ENCODE results near the gene MCF2L. TPM values are rescaled to one million over a fixed set of nuclear protein-coding genes. Genes with fewer than 3 reads are reported as not detected.
A peak's percentile ranks its signal among the peaks of the same experiment; 100 is the strongest.

Gene MCF2L
- total RNA-seq, 1 experiment from 2014 or later = 3.0 TPM

DNA sequence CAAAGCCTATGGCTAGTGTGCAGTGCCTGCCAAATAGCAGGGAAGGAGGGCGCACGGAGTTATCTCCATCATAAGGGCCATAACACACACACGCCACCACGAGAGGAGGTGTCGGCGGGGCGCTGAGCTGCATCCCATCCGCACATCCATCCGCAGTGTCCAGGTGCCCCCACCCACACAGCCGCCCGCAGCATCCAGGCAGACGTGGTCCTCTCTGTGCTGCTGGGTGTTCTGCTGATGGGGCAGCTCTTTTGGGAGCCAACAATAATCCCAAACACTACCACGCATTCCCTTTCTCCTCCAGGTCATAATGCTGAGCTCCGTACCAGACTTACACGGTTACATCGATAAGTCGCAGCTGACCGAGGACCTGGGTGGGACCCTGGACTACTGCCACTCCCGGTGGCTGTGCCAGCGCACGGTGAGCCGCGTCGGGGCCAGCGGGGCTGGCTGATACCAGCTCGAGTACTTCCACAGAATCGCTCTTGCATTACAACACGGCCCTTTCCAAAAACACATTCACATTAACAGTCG lies 95.1 kb downstream of the MCF2L start:
- no peak for DNase-seq (ENCODE audit: low read depth)
- in situ Hi-C loops (cut with HindIII; ENCODE audit: low pct_unique_long_range_greater_than_20kb, low sequenced_read_pairs) = no loop called here

DNA sequence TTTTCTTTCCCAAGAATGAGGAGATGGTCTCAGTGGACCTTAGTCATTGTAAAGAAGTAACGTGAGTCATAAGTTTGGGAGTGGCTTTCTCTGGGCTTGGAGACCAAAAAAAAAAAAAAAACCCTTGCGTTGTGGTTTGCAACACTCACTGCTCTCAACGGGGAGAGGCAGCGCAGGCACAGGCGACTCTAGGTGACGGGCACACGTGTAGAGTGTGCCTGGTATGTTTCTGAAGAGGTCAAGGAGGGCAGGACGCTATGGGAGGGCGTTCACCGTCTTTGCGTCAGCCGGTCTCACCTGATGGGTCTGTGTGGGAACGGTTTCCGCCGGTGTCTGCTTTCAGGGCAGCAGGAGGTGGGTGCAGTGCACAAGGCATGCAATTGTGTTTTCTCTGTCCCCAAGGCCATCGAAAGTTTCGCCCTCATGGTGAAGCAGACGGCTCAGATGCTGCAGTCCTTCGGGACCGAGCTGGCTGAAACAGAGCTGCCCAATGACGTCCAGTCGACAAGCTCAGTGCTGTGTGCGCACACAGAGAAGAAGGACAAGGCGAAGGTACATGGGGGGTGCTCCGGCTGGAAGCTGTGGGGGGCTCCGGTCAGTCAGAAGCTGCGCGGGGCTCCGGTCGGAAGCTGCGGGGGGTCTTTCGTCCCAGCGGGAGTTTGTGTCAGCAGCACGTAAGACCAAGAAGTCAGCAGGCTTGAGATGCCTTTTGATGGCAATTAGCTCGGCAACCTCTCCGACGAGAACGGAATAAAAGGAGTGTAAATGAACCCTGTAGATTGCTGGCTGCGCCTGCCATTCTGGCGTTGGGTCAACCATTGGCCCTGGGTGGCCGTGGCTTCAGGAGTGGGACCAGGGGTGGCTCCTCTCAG lies 95.8 kb downstream of the MCF2L start:
- DNase-seq (ENCODE audit: low read depth) = peak; percentile 81

DNA sequence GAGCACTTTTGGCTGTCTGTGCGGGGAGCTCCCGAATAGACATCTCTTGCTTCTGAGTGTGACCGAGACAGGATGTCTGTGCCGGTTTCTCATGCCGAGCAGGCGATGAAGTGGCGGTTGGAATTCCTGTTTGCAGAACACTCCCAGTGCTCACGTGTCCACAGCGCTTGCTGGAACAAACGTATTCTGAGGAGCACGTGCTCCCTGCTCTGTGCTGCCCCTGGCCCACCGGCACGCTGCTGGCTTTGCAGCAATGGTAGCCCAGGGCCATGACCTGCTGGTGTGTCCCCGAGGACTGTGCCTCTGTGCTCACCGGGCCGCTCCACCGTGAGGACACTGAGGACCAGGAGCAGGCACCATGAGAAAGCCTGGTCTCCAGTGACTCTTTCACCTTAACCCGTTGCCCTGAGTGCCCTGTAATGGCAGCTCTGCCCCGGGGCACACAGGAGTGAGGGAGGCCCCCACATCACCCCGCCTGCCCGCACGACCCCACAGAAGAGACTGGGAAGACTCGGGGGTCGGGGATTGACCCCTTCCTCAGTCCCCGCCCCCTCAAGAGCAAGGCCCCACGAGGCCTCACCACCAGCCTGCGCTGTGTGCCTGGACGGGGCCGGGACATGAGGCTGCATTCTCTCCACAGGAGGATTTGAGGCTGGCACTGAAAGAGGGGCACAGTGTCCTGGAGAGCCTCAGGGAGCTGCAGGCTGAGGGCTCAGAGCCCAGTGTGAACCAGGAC lies 96.6 kb downstream of the MCF2L start:
- in situ Hi-C loops (cut with HindIII; ENCODE audit: low pct_unique_long_range_greater_than_20kb, low sequenced_read_pairs) = no loop called here
- no peak for DNase-seq (ENCODE audit: low read depth)

More for the DNA sequence above, 95.8 kb downstream of the MCF2L start:
- in situ Hi-C loops (cut with HindIII; ENCODE audit: low pct_unique_long_range_greater_than_20kb, low sequenced_read_pairs) = no loop called here

DNA sequence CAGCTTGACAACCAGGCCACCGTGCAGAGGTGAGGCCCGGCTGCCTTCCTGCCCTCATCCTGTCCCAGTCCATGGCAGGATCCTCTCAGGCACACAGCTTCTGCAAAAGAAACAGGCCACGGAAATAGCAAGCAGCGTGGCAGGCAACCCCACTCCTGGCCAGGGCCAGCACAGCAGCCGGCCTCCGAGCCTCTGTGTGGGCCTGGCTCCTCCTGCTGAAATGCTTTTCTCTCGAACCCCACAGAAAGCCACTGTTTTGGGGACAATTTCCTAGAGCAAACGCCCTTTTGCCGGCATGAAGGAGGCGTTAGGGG lies 97.1 kb downstream of the MCF2L start:
- in situ Hi-C loops (cut with HindIII; ENCODE audit: low pct_unique_long_range_greater_than_20kb, low sequenced_read_pairs) = no loop called here
- DNase-seq (ENCODE audit: low read depth) = no peak

DNA sequence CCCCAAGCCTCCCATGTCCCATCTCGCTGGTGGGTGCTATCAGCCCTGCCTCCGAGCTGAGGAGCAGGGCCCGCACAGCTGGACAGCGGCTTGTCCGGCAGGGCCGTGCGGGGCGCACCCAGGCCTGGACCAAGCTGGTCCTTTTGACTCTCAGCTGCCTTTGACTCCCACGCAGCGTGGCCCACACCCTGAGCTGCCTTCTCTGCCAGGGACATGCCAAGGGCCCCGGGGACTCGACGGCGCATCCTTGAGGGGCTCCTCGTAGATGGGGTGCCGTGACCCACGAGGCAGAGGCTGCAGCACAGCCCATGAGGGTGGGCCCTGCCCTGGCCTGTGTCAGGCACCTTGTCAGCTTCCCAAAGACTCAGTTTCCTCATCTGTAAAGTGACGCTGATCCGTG lies 97.7 kb downstream of the MCF2L start:
- in situ Hi-C loops (cut with HindIII; ENCODE audit: low pct_unique_long_range_greater_than_20kb, low sequenced_read_pairs) = no loop called here

DNA sequence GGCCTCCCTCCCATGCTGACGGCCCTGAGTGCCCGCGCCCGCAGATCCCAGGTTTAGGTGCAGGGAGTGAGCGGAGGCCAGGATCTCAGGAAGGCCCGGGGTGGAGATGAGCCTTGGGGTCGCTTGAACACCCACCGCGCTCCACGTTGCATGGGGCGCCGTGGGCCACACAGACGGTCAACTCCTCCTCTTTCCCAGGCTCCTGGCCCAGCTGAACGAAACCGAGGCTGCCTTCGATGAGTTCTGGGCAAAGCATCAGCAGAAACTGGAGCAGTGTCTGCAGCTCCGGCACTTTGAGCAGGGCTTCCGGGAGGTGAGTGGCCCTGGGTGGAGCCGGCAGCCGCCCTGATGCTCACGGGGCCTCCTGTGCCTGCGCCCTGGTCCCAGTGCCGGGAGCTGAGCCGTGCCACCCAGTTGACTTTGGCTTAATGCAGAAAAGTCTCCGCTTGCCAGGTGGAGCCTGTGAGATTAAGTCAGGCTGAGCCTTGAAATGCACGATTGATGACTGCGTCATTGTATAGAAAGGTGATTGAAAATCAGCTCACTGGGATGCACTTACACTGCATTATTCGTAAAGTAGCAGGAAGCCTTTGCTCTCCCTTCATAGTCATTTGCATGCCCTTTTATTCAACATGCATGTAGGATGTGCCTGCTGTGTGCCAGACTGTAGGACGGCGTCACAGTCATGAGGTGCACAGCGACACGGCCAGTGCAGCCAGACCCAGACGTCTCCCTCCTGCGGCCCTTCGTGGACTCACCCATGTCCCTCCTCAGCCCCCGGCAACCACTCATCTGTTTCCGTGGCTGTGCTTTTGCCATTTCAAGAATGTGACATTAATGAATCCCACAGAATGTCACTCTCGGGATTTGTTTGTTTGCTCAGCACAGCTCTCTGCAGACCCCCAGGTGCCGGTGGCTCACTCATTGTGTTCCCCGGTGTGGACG lies 101.1 kb downstream of the MCF2L start:
- in situ Hi-C loops (cut with HindIII; ENCODE audit: low pct_unique_long_range_greater_than_20kb, low sequenced_read_pairs) = no loop called here
- no peak for DNase-seq (ENCODE audit: low read depth)

More for the DNA sequence above, 97.7 kb downstream of the MCF2L start:
- no peak for DNase-seq (ENCODE audit: low read depth)

DNA sequence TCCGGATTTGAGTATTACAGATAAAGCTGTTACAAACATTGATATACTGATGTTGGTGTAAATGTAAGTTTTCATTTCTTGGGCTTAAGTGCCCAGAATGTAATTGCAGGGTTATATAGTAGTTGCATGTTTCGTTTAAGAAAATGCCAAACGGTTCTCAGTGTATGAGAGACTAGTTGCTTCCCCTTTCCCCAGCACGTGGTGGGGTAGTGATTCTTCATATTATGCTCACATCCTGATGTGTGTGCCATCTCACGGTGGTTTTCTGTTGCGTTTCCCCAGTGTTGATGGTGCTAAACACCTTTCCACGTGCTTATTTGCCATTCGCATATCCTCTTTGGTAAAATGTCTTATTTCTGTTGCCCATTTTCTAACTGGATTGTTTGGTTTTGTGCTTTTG lies 101.8 kb downstream of the MCF2L start:
- DNase-seq (ENCODE audit: low read depth) = no peak
- in situ Hi-C loops (cut with HindIII; ENCODE audit: low pct_unique_long_range_greater_than_20kb, low sequenced_read_pairs) = no loop called here

DNA sequence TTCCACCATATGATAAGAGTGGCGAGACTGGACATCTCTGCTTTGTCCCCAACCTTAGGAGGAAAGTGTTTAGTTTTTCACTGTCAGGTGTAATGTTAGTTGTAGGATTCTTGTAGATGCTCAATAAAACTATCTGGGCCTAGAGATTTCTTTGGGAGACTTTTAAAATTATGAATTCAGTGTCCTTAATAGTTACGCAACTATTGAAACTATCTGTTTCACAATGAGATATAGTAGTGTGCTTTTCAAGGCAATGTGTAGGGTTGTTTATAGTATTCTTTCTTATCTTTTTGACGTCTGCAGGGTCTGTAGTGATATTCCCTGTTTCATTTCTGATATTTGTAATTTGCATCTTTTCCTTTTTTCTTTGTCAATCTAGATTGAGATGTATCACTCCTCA lies 103.4 kb downstream of the MCF2L start:
- no peak for DNase-seq (ENCODE audit: low read depth)

DNA sequence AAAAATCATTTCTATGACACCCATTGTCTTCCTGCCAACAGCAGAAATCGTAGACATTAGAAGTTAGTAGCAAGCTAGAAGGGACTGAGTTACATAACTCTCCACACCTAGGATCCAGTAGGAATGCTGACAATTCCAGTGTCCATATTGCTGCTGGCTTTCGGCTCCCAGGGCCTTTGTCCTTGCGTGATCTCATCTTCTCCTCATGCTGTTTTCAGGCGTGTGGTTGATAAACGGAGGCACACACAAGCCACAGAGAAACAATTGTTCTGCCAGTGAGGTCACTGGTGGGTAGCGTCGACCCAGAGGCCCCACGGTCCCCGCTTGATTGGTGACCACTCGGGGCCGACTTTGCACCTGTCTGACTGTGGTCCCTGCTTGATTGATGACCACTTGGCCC lies 104.9 kb downstream of the MCF2L start:
- no peak for DNase-seq (ENCODE audit: low read depth)
- in situ Hi-C loops (cut with HindIII; ENCODE audit: low pct_unique_long_range_greater_than_20kb, low sequenced_read_pairs) = no loop called here

More for the DNA sequence above, 103.4 kb downstream of the MCF2L start:
- in situ Hi-C loops (cut with HindIII; ENCODE audit: low pct_unique_long_range_greater_than_20kb, low sequenced_read_pairs) = no loop called here

DNA sequence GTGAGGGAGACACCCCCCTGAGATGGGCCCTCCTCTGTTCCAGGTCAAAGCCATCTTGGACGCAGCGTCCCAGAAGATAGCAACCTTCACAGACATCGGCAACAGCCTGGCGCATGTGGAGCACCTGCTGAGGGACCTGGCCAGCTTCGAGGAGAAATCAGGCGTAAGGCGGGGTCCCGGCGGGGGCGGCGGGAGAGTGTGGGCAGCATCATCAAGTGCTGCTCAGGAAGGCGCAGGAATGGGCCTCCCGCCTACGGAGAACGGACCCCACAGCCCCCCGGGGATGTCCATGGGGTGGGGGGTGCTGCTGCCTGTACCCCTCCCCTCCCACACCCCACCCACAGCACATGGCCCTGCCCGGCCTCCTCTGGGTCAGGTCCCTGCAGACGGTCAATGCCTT lies 105.4 kb downstream of the MCF2L start:
- in situ Hi-C loops (cut with HindIII; ENCODE audit: low pct_unique_long_range_greater_than_20kb, low sequenced_read_pairs) = no loop called here
- DNase-seq (ENCODE audit: low read depth) = no peak

DNA sequence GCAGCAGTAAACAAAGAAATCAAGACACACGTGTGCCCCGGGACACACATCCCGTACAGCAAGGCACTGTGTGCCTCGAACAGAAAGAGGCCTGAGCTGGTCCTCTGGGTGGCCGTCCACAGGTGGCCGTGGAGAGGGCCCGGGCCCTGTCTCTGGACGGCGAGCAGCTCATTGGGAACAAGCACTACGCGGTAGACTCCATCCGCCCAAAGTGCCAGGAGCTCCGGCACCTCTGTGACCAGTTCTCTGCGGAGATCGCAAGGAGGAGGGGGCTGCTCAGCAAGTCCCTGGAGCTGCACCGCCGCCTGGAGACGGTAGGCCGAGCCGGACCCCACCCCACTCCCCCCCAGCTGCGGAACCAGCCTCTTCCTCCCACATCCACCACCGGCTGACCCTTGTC lies 105.9 kb downstream of the MCF2L start:
- in situ Hi-C loops (cut with HindIII; ENCODE audit: low pct_unique_long_range_greater_than_20kb, low sequenced_read_pairs) = no loop called here
- DNase-seq (ENCODE audit: low read depth) = no peak

DNA sequence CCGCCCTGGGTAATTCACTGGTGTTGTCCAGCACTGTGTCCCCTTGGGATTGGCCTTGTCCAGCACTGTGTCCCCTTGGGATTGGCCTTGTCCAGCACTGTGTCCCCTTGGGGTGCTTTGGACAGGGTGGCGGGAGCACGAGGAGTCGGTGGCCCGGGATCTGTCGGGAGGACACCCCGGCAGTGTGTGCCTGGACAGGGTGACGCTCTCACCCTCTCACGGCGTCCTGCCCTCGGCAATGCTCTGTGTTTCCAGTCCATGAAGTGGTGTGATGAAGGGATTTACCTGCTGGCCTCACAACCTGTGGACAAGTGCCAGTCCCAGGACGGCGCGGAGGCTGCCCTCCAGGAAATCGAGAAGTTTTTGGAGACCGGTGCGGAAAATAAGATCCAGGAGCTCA lies 106.7 kb downstream of the MCF2L start:
- DNase-seq (ENCODE audit: low read depth) = no peak
- in situ Hi-C loops (cut with HindIII; ENCODE audit: low pct_unique_long_range_greater_than_20kb, low sequenced_read_pairs) = no loop called here

DNA sequence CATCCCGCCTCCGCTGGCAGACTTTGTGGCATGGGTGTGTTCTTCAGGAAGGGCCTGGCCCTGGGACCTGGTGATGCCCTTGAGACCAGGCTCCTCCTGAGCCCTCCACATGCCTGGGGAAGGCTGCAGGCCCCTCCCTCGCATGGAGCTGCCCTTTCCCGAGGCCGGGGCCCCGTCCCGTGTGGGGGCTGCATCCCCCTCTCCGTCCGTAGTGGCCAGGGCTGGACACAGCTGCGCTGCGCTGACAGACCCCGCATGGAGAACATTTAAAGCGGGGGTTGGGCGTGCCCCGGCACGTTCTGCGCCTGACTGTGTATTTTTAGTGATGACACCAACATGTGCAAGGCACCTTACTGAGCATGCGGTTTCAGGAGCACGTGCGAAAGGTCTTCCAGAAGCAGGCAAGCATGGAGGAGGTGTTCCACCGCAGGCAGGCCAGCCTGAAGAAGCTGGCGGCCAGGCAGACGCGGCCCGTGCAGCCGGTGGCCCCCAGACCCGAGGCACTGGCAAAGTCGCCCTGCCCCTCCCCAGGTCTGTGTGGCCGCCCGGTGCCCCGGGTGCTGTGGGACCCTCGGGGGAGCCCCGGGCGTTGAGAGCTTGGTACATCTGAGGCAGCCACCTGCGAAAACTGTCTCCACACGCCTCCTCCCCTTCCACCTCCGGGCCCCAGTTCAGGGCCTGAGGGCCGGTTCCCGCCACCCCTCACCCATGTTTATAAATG lies 107.8 kb downstream of the MCF2L start:
- in situ Hi-C loops (cut with HindIII; ENCODE audit: low pct_unique_long_range_greater_than_20kb, low sequenced_read_pairs) = no loop called here
- DNase-seq (ENCODE audit: low read depth) = no peak

DNA sequence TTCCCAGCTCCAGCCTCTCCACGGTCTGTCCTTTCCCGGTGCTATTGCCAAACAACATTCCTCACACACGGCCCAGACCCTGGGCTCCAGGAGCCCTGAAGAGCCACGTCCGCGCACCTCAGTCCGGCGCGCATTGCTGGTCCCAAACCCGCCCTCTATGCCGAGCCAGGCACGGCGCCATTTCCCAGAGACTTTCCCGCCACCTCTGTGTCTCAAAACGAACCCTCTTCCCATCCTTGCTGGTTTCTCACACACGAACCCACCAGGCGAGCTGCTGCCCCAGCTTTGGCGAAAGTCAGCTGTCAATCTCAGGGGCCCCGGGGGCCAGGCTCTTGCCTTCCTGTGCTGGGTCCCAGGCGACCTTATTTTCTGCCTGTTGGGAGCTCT lies 108.5 kb downstream of the MCF2L start:
- in situ Hi-C loops (cut with HindIII; ENCODE audit: low pct_unique_long_range_greater_than_20kb, low sequenced_read_pairs) = no loop called here
- no peak for DNase-seq (ENCODE audit: low read depth)

DNA sequence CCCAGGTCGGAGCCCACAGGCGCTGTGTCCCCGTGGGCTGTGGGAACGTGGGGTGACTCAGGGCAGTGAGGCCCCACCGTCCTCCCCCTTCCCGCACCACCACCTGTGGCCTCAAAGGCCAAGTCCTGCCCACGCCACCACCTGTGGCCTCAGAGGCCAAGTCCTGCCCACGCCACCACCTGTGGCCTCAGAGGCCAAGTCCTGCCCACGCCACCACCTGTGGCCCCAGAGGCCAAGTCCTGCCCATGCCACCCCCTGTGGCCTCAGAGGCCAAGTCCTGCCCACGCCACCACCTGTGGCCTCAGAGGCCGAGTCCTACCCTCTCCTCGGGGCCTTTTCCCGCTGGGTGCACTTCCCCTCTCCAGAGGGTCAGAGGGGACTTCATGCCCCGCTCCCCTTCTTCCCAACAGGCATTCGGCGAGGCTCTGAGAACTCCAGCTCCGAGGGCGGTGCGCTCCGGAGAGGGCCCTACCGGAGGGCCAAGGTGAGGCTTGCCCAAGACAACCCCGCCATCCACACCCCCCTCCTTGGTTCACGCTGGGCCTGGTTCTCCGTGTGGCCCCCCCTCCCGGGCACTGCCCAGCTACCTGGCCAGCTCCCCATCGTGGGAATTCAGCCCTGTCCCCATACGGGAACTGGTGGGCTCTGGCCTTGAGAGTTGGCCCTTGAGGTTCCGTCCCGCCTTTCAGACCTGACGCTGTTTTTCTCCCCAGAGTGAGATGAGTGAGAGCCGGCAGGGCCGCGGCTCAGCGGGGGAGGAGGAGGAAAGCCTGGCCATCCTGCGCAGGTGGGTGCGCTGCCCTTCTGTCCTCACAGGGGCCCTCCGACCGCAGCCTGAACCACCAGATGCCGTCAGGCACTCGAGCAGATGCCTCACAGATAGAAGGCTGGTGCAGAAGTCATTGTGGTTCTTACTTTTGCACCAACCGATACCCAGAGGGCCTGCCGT lies 109.2 kb downstream of the MCF2L start:
- DNase-seq (ENCODE audit: low read depth) = no peak
- in situ Hi-C loops (cut with HindIII; ENCODE audit: low pct_unique_long_range_greater_than_20kb, low sequenced_read_pairs) = no loop called here

DNA sequence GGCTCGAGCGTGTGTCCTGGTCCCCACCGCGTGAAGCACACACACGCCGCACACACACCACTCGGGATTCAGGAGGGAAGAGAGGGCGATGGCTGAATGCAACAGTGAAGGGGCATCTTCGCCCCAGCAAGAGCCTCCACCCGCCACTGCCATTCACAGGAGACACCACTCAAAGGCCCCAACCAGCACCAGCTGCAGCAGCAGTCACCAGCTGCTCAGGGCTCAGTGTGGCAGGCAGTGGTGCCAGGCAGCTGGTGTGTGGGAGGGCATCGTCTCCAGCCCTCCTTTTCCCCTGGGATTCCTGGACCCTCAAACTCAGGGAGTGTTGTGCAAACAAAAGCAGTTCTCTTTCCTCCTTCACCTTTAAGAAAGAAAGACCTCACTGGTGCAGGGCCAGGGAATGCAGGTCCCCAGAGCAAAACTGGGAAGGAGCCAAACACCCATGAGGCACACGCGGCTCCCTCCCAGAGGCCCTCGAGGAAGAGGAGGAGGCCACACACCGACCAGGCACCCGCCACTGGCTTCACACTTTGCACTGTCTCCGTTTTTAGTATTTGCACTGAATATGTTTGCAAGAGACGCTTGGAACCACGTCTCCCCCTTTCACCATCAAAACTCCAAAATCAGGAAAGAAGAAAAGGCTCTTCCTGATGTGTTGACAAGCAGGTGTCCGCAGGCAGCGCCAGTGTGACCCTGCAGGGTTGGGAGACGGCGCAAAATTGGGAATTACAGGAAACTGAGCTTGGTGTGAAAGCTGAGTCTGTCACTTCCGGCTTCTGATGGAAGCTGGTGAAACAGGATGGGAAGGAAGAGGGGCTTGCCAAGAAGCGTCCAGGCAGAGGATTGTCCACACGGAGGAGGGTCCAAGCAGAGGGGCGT lies 110.1 kb downstream of the MCF2L start:
- DNase-seq (ENCODE audit: low read depth) = no peak
- in situ Hi-C loops (cut with HindIII; ENCODE audit: low pct_unique_long_range_greater_than_20kb, low sequenced_read_pairs) = no loop called here

All from Caki2 (cell line).